GM21381 (cell line): ENCODE measurements around the gene TBC1D16.

Experiments
- ATAC-seq: cut with Tn5 transposase; IDR thresholded peaks from one replicate; pipeline ENCODE4 v1.9.1; 2021; ENCODE audit warnings: mild to moderate bottlenecking, moderate library complexity; ENCODE audit not compliant: unreplicated experiment

Gene TBC1D16

GRCh38 chr17:80035687-80035936 is at the start of gene TBC1D16:
Gene TBC1D16, minus strand, starts transcription at chr17:80035872. Its CDS starts 22,325 bp downstream, at chr17:80013547.
- no peak for ATAC-seq

GRCh38 chr17:80084773-80085172 is 49.1 kb upstream of the TBC1D16 start:
- no peak for ATAC-seq

- ATAC-seq, result no peak
Measured at GRCh38 chr17:80083136-80083661, 47.5 kb upstream of the TBC1D16 start.

GRCh38 chr17:80082403-80083135 is 46.9 kb upstream of the TBC1D16 start:
- no peak for ATAC-seq

GRCh38 chr17:80081596-80081995 is 45.9 kb upstream of the TBC1D16 start:
- ATAC-seq, result no peak

GRCh38 chr17:80080081-80080480 is 44.4 kb upstream of the TBC1D16 start:
- no peak for ATAC-seq

GRCh38 chr17:80072410-80072809 is 36.7 kb upstream of the TBC1D16 start:
- ATAC-seq, result no peak

- no peak for ATAC-seq
Measured at GRCh38 chr17:80071116-80071841, 35.6 kb upstream of the TBC1D16 start.

GRCh38 chr17:80070375-80071115 is 34.9 kb upstream of the TBC1D16 start:
- no peak for ATAC-seq

- no peak for ATAC-seq
Measured at GRCh38 chr17:80068301-80069222, 32.9 kb upstream of the TBC1D16 start.

GRCh38 chr17:80067393-80067986 is 31.8 kb upstream of the TBC1D16 start:
- ATAC-seq, result no peak

GRCh38 chr17:80065478-80066170 is 30.0 kb upstream of the TBC1D16 start:
- ATAC-seq, result no peak

- ATAC-seq, result no peak
Measured at GRCh38 chr17:80064696-80065095, 29.0 kb upstream of the TBC1D16 start.

GRCh38 chr17:80063830-80064585 is 28.3 kb upstream of the TBC1D16 start:
- ATAC-seq, result no peak

GRCh38 chr17:80061421-80061820 is 25.7 kb upstream of the TBC1D16 start:
- ATAC-seq, result no peak

GRCh38 chr17:80060644-80061043 is 25.0 kb upstream of the TBC1D16 start:
- no peak for ATAC-seq

GRCh38 chr17:80058311-80058955 is 22.8 kb upstream of the TBC1D16 start:
- no peak for ATAC-seq

GRCh38 chr17:80055597-80055996 is 19.9 kb upstream of the TBC1D16 start:
- ATAC-seq, result no peak
